Progenitor cell of endocrine pancreas (in vitro differentiated cells): ENCODE data around the gene PCGF3. TPM values are rescaled to one million over a fixed set of nuclear protein-coding genes. Genes with fewer than 3 reads are reported as not detected.
A peak's percentile ranks its signal among the peaks of the same experiment; 100 is the strongest.
"Not testable (repeated sequence)": the region's sequence is repeated elsewhere in the genome, so short reads cannot be mapped to it uniquely, and the experiment has no call there.

ENCODE experiments used
- DNase-seq: peaks from one replicate; pipeline ENCODE4 v3.0.0; 2021; ENCODE audit warnings: low spot score; ENCODE audit not compliant: unreplicated experiment
- H3K27ac Mint-ChIP-seq: 2 replicates; pipeline ENCODE4 v1.8.0; 2021; ENCODE audit warnings: mild to moderate bottlenecking, moderate library complexity, mixed read lengths
- H3K27me3 Mint-ChIP-seq: 2 replicates; pipeline ENCODE4 v1.8.0; 2021; ENCODE audit warnings: mixed read lengths
- H3K36me3 Mint-ChIP-seq: 2 replicates; pipeline ENCODE4 v1.8.0; 2022; ENCODE audit warnings: mixed read lengths; ENCODE audit not compliant: insufficient read depth
- H3K4me1 Mint-ChIP-seq: 2 replicates; pipeline ENCODE4 v1.8.0; 2021; ENCODE audit warnings: low read depth, mixed read lengths
- H3K4me3 Mint-ChIP-seq: 2 replicates; pipeline ENCODE4 v1.8.0; 2021; ENCODE audit warnings: low read depth, mild to moderate bottlenecking, moderate library complexity, mixed read lengths
- H3K9me3 Mint-ChIP-seq: 2 replicates; pipeline ENCODE4 v1.8.0; 2021; ENCODE audit warnings: low read depth, mixed read lengths
- total RNA-seq: library from RNA; stranded (reverse); gene quantifications from 2 replicates; pipeline ENCODE4 v1.2.1, GENCODE V29; 2021
- TF ChIP-seq, protein P1 (sequence below): fragments of 200-600 bp; sonication (generic); IDR thresholded peaks from one replicate; pipeline ENCODE4 v1.5.0; 2021; ENCODE audit warnings: antibody characterized with exemption, mild to moderate bottlenecking; ENCODE audit not compliant: unreplicated experiment

Gene PCGF3
- total RNA-seq, 1 donor from 2014 or later: 79.8 TPM

DNA sequence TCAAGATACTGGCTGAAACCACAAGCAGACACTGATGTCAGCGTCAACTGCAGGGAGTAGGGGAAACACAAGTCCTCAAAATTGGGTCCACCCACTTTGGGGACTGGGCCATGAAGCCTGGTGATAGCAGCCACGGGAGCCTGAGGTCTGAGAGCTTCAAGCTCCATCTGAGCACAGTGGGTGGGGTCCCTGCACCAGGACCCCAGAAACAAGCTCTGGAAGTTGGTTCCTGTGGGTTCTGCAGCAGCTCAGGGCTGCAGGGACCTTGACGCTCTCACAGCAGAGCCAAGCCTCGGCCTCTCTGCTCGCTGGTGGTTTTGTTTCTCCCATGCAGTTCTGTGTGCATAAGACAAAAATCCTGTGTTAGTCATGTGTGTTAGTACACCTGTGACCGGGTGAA lies 65.8 kb downstream of the PCGF3 start:
- DNase-seq: no peak
- H3K9me3 Mint-ChIP-seq: peaks cover 3% of the 10 kb centered on the region
- peaks cover 3% of the 10 kb centered on the region for H3K4me1 Mint-ChIP-seq
- no peak overlapping the region for H3K27ac Mint-ChIP-seq
- no peaks in the 10 kb centered on the region for H3K27me3 Mint-ChIP-seq
- TF ChIP-seq, protein P1, sequence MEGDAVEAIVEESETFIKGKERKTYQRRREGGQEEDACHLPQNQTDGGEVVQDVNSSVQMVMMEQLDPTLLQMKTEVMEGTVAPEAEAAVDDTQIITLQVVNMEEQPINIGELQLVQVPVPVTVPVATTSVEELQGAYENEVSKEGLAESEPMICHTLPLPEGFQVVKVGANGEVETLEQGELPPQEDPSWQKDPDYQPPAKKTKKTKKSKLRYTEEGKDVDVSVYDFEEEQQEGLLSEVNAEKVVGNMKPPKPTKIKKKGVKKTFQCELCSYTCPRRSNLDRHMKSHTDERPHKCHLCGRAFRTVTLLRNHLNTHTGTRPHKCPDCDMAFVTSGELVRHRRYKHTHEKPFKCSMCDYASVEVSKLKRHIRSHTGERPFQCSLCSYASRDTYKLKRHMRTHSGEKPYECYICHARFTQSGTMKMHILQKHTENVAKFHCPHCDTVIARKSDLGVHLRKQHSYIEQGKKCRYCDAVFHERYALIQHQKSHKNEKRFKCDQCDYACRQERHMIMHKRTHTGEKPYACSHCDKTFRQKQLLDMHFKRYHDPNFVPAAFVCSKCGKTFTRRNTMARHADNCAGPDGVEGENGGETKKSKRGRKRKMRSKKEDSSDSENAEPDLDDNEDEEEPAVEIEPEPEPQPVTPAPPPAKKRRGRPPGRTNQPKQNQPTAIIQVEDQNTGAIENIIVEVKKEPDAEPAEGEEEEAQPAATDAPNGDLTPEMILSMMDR: no peak
- peaks cover 32% of the 10 kb centered on the region for H3K36me3 Mint-ChIP-seq
- no peak overlapping the region for H3K4me3 Mint-ChIP-seq

DNA sequence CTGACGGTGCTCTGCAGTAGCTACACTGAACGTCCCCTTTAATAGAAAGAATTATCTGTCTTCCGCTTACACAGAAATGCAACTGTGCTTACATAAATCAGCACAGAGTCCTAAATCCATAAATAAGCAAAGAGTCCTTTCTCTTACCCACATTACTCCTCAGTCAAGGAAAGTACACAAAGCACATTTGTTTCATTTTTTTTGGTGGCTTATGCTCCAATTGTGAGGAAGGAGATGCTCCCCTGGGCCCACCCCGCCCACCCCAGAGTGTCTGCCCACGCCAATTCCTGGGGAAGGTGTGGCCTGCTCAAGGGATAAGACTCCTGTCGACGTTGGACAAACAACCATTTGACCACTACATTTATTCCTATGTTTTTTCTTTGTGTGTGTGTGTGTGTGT lies 66.5 kb downstream of the PCGF3 start:
- Mint-ChIP-seq H3K36me3 (peaks cover 36% of the 10 kb centered on the region), H3K27ac (no peak overlapping the region), H3K9me3 (peaks cover 3% of the 10 kb centered on the region), H3K4me3 (no peak overlapping the region), H3K27me3 (no peaks in the 10 kb centered on the region), H3K4me1 (peaks cover 4% of the 10 kb centered on the region)
- no peak for DNase-seq
- TF ChIP-seq, protein P1: no peak

DNA sequence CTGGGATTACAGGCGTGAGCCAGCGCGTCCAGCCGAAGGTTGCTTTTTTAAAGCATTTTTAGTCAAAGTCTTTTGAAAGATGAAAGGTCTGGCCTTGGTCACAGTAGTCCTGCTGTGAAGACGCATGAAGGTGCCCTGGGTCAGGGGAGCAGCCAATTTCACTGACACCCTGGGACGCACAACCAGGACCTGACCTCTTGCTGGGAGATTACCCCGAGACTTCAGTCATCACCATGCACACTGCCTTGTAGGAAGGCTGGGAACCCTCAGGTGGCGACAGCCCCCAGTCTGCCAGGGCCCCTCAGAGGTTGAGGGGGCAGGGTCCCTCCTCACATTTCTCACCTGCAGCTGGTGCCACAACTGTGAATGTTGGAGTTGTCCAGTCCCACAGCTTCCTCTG lies 67.1 kb downstream of the PCGF3 start:
- Mint-ChIP-seq H3K4me1 (peaks cover 4% of the 10 kb centered on the region), H3K4me3 (no peak overlapping the region), H3K27ac (peak overlapping the region; percentile 64), H3K36me3 (peaks cover 38% of the 10 kb centered on the region), H3K9me3 (peaks cover 3% of the 10 kb centered on the region), H3K27me3 (no peaks in the 10 kb centered on the region)
- DNase-seq: no peak
- TF ChIP-seq, protein P1: no peak

DNA sequence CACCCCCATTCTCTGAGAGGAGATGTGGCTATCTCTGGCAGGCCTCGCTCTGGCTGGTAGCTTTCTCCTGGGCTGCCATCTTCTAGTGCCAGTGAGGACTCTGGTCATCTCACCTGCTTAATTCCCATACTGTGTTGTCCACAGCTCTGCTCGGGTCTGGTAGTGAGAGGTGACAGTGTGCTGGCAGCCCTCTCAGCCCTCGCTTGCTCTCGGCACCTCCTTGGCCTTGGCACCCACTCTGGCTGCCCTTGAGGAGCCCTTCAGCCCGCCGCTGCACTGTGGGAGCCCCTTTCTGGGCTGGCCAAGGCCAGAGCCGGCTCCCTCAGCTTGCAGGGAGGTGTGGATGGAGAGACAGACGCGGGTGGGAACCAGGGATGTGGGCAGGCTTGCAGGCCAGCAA lies 67.6 kb downstream of the PCGF3 start:
- peaks cover 8% of the 10 kb centered on the region for H3K4me1 Mint-ChIP-seq
- H3K9me3 Mint-ChIP-seq: peaks cover 3% of the 10 kb centered on the region
- no peak overlapping the region for H3K27ac Mint-ChIP-seq
- no peak overlapping the region for H3K4me3 Mint-ChIP-seq
- TF ChIP-seq, protein P1: no peak
- peaks cover 42% of the 10 kb centered on the region for H3K36me3 Mint-ChIP-seq
- DNase-seq: no peak
- H3K27me3 Mint-ChIP-seq: no peaks in the 10 kb centered on the region

DNA sequence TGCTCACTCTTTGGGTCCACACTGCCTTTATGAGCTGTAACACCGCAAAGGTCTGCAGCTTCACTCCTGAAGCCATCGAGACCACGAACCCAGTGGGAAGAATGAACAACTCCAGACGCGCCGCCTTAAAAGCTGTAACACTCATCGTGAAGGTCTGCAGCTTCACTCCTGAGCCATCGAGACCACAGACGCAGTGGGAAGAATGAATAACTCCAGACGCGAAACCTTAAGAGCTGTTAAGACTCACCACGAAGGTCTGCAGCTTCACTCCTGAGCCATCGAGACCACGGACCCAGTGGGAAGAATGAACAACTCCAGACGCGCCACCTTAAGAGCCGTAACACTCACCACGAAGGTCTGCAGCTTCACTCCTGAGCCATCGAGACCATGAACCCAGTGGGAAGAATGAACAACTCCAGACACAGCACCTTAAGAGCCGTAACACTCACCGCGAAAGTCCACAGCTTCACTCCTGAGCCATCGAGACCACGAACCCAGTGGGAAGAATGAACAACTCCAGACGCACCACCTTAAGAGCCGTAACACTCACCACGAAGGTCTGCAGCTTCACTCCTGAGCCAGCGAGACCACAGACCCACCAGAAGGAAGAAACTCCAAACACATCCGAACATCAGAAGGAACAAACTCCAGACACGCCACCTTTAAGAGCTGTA lies 68.9 kb downstream of the PCGF3 start:
- not testable (repeated sequence) for DNase-seq, H3K27me3 Mint-ChIP-seq, H3K4me3 Mint-ChIP-seq, H3K9me3 Mint-ChIP-seq
- peaks cover 11% of the 10 kb centered on the region for H3K4me1 Mint-ChIP-seq
- peaks cover 43% of the 10 kb centered on the region for H3K36me3 Mint-ChIP-seq
- peak overlapping the region; percentile 22 for H3K27ac Mint-ChIP-seq

DNA sequence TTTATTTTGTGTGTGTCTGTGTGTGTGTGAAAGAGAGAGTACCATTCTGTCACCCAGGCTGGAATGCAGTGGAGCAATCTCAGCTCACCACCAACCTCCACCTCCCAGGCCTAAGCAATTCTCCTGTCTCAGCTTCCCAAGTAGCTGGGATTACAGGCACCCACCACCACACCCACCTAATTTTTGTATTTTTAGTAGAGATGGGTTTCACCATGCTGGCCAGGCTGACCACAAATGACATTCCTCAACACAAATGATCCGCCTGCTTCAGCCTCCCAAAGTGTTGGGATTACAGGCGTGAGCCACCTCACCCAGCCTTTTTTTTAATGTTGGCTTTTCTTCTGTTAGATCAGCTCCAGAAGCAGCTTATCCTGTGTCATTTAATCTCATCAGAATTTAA lies 69.9 kb downstream of the PCGF3 start:
- Mint-ChIP-seq H3K4me1 (peaks cover 20% of the 10 kb centered on the region), H3K27ac (peak overlapping the region; percentile 87)

More for the DNA sequence above, 69.9 kb downstream of the PCGF3 start:
- not testable (repeated sequence) for H3K9me3 Mint-ChIP-seq, H3K27me3 Mint-ChIP-seq, H3K4me3 Mint-ChIP-seq, DNase-seq
- H3K36me3 Mint-ChIP-seq: peaks cover 39% of the 10 kb centered on the region
